Measurements from ENCODE around the gene LCP2.
"Not testable (repeated sequence)": the region's sequence is repeated elsewhere in the genome, so short reads cannot be mapped to it uniquely, and the experiment has no call there.

LCP2 gene

GRCh38 chr5:170269579-170269978 lies 28.0 kb downstream of the LCP2 start:
- no peak for DNase-seq

- no peak for DNase-seq
Measured at GRCh38 chr5:170268884-170269283, 28.7 kb downstream of the LCP2 start.

- no peak for DNase-seq
Measured at GRCh38 chr5:170268153-170268689, 29.4 kb downstream of the LCP2 start.

GRCh38 chr5:170267431-170268152 lies 30.0 kb downstream of the LCP2 start:
- peak; percentile 27 to 69 (median 54) for DNase-seq

GRCh38 chr5:170266570-170267381 lies 30.8 kb downstream of the LCP2 start:
- DNase-seq = peak in 1 of 4 experiments; percentile 36

GRCh38 chr5:170265522-170265921 lies 32.1 kb downstream of the LCP2 start:
- DNase-seq = no peak

- DNase-seq = no peak
Measured at GRCh38 chr5:170263906-170264305, 33.7 kb downstream of the LCP2 start.

GRCh38 chr5:170262061-170263045 lies 35.2 kb downstream of the LCP2 start:
- DNase-seq = no peak

- no peak for DNase-seq
Measured at GRCh38 chr5:170261528-170262043, 36.0 kb downstream of the LCP2 start.

- DNase-seq = no peak
Measured at GRCh38 chr5:170257370-170257769, 40.2 kb downstream of the LCP2 start.

- DNase-seq = no peak
Measured at GRCh38 chr5:170256571-170256970, 41.0 kb downstream of the LCP2 start.

GRCh38 chr5:170254056-170254455 lies 43.5 kb downstream of the LCP2 start:
- DNase-seq = peak in 3 of 4 experiments; percentile 5 to 34 (median 34)

GRCh38 chr5:170252720-170253350 lies 44.7 kb downstream of the LCP2 start:
- DNase-seq = no peak

GRCh38 chr5:170252109-170252508 lies 45.5 kb downstream of the LCP2 start:
- no peak for DNase-seq

- no peak for DNase-seq
Measured at GRCh38 chr5:170251462-170251861, 46.1 kb downstream of the LCP2 start.

- no peak for DNase-seq
Measured at GRCh38 chr5:170250810-170251317, 46.7 kb downstream of the LCP2 start.

- DNase-seq = no peak
Measured at GRCh38 chr5:170249355-170249754, 48.2 kb downstream of the LCP2 start.

- DNase-seq = not testable (repeated sequence)
Measured at GRCh38 chr5:170248931-170249227, 48.7 kb downstream of the LCP2 start.

- no peak for DNase-seq
Measured at GRCh38 chr5:170248172-170248930, 49.2 kb downstream of the LCP2 start.

- no peak for DNase-seq
Measured at GRCh38 chr5:170247363-170247762, 50.2 kb downstream of the LCP2 start.
